K562 treated with DMSO at 1 percent for 4 hours (cell line): ENCODE results near the gene PEX13. TPM values are rescaled to one million over a fixed set of nuclear protein-coding genes. Genes with fewer than 3 reads are reported as not detected.

Experiments
- total RNA-seq: library from RNA; unstranded; fragments of 300-600 nt; gene quantifications from 2 replicates; pipeline ENCODE4 v1.2.3, GENCODE V29; 2022; ENCODE audit not compliant: insufficient read depth

PEX13 gene, protein sequence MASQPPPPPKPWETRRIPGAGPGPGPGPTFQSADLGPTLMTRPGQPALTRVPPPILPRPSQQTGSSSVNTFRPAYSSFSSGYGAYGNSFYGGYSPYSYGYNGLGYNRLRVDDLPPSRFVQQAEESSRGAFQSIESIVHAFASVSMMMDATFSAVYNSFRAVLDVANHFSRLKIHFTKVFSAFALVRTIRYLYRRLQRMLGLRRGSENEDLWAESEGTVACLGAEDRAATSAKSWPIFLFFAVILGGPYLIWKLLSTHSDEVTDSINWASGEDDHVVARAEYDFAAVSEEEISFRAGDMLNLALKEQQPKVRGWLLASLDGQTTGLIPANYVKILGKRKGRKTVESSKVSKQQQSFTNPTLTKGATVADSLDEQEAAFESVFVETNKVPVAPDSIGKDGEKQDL
- 6.1 and 8.3 TPM in 2 replicates for total RNA-seq

DNA sequence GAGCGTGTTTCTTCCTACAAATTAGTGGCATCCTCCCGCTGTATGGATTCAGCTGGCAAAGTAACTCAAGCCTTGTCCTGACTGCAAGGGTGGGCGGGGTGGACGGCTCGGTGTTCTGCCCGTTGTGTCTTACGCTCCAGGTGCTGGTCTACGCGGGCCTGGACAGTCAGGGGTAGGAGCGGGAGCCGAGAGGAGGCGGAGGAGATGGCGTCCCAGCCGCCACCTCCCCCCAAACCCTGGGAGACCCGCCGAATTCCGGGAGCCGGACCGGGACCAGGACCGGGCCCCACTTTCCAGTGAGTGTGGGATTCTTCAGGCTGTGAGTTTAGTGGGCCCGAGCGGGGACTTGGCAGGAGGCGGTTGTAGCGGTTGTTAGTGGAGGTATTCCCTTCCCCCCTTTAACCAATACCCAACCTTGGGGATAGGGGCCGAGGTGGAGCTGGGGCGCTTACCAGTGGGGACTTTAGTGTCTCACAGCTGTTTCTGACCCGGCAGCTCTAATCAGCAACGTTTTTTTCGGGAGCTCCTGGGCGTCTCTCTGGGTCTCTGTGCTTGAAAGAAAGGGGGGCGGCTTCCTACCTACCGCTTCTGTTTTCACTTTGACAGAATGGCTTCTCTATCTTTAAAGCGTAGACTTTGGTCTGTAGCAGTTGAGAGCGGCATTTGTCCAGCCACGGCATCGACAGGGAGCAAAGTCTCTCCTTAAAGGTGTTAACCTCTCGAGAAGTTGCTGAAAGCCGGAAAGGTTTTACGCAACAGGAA is at the start of gene PEX13, which contains the start of gene PUS10:
Gene PEX13 (plus strand): TSS at position 165 of the 762 bp plus-strand sequence. CDS start 40 bp downstream, at position 205.
Gene PUS10 (minus strand): TSS at position 700 of the 762 bp plus-strand sequence. CDS start 6,365 bp downstream, outside the sequence.

DNA sequence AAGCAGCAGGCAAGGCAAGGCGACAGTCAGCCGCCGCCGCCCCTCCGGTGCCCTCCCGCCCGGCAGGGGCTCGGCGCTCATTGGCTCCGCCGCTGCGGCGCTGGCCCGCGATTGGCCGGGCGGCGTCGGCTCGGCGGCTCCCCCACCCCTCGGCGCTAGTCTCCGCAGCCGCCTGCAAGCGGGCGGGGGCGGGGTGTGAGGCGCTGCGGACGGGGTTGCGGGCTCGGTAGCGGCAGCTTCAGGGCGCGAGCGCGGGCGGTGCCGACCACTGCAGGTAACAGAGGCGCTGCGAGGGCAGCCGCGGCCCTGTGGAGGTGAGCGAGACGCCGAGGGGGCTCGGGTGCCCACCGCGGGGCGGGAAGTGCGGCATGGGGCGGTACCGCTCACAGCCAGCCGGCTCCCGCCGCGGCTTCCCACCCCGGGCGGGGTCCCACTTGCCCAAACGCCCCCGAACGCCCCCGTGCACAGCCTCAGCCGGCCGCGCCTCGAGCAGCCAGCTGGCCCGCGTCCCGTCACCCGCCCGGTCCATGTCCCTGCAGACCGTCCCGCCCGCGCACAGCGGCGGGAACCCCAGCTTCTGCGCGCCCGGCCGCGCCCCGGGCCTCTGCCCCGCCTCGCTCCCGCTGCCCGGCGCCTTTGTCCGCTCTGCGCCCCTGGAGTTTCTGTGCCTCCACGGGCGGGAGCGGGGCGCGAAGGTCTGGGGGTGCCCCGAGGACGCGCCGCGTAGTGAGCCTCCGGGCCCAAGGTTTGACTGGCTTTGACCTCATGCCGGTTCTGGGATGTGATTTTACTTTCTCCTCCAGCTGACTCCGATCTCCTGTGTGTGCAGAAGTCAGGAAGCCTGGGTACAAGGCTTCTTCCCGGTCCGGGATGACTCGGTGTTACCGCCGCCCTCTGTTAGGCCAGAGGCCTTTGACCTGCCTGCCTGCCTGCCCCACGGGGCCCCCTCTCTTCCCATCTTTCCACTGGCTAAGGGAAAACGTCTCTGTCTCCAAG is 48.5 kb downstream of the PEX13 start, which contains the start of gene SANBR:
Gene SANBR (plus strand): TSS at position 158 of the 996 bp plus-strand sequence. CDS start 4,480 bp downstream, outside the sequence.

Other genes with a start within 250 kb of the PEX13 start
- 3.6 and 4.6 TPM in 2 replicates for gene REL, start 136.1 kb upstream of the PEX13 start, total RNA-seq
- gene PUS10, start 535 bp downstream of the PEX13 start, total RNA-seq = 2.2 and 5.4 TPM in 2 replicates
- 4.9 and 5.6 TPM in 2 replicates for gene SANBR, start 48.2 kb downstream of the PEX13 start, total RNA-seq
- not detected in 2 replicates for gene C2orf74, start 144.5 kb downstream of the PEX13 start, total RNA-seq